Endodermal cell (in vitro differentiated cells): ENCODE measurements around the gene RRAGC. TPM values are rescaled to one million over a fixed set of nuclear protein-coding genes. Genes with fewer than 3 reads are reported as not detected.

Source experiments
- DNase-seq: peaks from one replicate; pipeline ENCODE4 v3.0.0-alpha.2; 2017
- H3K27ac ChIP-seq: 2 replicates; pipeline ENCODE4 v1.5.1; 2013; ENCODE audit warnings: mild to moderate bottlenecking, low read depth, low read length, moderate library complexity
- H3K27me3 ChIP-seq: 2 replicates; pipeline ENCODE4 v1.6.1; 2013; ENCODE audit warnings: mild to moderate bottlenecking, low read length, moderate library complexity; ENCODE audit not compliant: insufficient read depth, control insufficient read depth, poor library complexity, severe bottlenecking
- H3K36me3 ChIP-seq: 2 replicates; pipeline ENCODE4 v1.7.0; 2013; ENCODE audit warnings: mild to moderate bottlenecking, low read length, moderate library complexity; ENCODE audit not compliant: control insufficient read depth, insufficient read depth
- H3K4me1 ChIP-seq: one replicate; pipeline ENCODE4 v1.7.0; 2013; ENCODE audit warnings: low read length; ENCODE audit not compliant: control insufficient read depth, insufficient read depth
- H3K4me3 ChIP-seq: 2 replicates; pipeline ENCODE4 v1.5.1; 2013; ENCODE audit warnings: mild to moderate bottlenecking, low read length, moderate library complexity
- H3K9ac ChIP-seq: 2 replicates; pipeline ENCODE4 v1.6.1; 2013; ENCODE audit warnings: mild to moderate bottlenecking, low read length, moderate library complexity; ENCODE audit not compliant: poor library complexity, severe bottlenecking; ENCODE audit errors: extremely low read depth
- H3K9me3 ChIP-seq: 2 replicates; pipeline ENCODE4 v1.6.1; 2013; ENCODE audit warnings: mild to moderate bottlenecking, low read length, moderate library complexity; ENCODE audit not compliant: control insufficient read depth
- H3K27ac Mint-ChIP-seq: 2 replicates; pipeline ENCODE4 v1.8.0; 2020; ENCODE audit warnings: mixed read lengths
- H3K27me3 Mint-ChIP-seq: 2 replicates; pipeline ENCODE4 v1.8.0; 2021; ENCODE audit warnings: mild to moderate bottlenecking, mixed read lengths; ENCODE audit not compliant: insufficient read depth
- H3K36me3 Mint-ChIP-seq: 2 replicates; pipeline ENCODE4 v1.8.0; 2020; ENCODE audit warnings: low read depth, mixed read lengths
- H3K4me1 Mint-ChIP-seq: 2 replicates; pipeline ENCODE4 v1.8.0; 2020; ENCODE audit warnings: mixed read lengths
- H3K4me3 Mint-ChIP-seq: 2 replicates; pipeline ENCODE4 v1.8.0; 2020; ENCODE audit warnings: mild to moderate bottlenecking, moderate library complexity, mixed read lengths
- H3K9me3 Mint-ChIP-seq: 2 replicates; pipeline ENCODE4 v1.8.0; 2020; ENCODE audit warnings: mild to moderate bottlenecking, mixed read lengths
- WGBS, 2 experiments: methylation state at CpG; one replicate each; pipeline versions ENCODE4 v1.1.5 to v1.1.7; 2013; ENCODE audit warnings: missing lambda C conversion rate in 2 of 2, mixed read lengths in 1 of 2; ENCODE audit not compliant: insufficient coverage in 1 of 2, insufficient read length in 1 of 2; 5-methylcytosine and 5-hydroxymethylcytosine counted together
- total RNA-seq, 2 donors: library from RNA; stranded (reverse); fragmentation: NEBNext Ultra II Directional in 1 of 2; extraction: Animal tissue kit (Norgen Biotek cat#: 25700) in 1 of 2; gene quantifications; 2 replicates in 1 of 2; 3 replicates in 1 of 2; pipeline ENCODE4 v1.2.1, GENCODE V29; 2021
- TF ChIP-seq, protein P1 (sequence below): fragments of 200-600 bp; sonication (generic); conservative IDR thresholded peaks from 2 replicates; pipeline ENCODE4 v1.5.0; 2021; ENCODE audit warnings: antibody characterized with exemption, mild to moderate bottlenecking

Gene RRAGC
- total RNA-seq, 2 donors from 2014 or later: 23.0 to 33.2 TPM

DNA sequence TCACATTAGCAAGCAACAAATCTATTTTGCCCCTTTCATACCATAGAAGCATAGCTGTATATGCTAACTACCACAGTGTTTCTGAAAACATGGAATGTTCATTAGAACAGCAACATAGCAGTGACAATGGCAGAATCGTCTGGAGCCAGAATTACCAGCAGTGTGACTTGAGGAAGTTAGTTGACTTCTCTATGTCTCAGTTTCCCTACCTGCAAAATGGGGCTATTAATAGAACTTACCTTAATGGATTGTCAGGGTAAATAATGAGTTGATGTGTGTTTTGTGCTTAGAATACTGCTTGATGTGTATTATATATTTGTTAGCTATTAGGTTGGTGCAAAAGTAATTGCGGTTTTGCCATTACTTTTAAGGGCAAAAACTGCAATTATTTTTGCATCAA, 36.6 kb upstream of the RRAGC start:
- TF ChIP-seq, protein P1, sequence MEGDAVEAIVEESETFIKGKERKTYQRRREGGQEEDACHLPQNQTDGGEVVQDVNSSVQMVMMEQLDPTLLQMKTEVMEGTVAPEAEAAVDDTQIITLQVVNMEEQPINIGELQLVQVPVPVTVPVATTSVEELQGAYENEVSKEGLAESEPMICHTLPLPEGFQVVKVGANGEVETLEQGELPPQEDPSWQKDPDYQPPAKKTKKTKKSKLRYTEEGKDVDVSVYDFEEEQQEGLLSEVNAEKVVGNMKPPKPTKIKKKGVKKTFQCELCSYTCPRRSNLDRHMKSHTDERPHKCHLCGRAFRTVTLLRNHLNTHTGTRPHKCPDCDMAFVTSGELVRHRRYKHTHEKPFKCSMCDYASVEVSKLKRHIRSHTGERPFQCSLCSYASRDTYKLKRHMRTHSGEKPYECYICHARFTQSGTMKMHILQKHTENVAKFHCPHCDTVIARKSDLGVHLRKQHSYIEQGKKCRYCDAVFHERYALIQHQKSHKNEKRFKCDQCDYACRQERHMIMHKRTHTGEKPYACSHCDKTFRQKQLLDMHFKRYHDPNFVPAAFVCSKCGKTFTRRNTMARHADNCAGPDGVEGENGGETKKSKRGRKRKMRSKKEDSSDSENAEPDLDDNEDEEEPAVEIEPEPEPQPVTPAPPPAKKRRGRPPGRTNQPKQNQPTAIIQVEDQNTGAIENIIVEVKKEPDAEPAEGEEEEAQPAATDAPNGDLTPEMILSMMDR: no peak

DNA sequence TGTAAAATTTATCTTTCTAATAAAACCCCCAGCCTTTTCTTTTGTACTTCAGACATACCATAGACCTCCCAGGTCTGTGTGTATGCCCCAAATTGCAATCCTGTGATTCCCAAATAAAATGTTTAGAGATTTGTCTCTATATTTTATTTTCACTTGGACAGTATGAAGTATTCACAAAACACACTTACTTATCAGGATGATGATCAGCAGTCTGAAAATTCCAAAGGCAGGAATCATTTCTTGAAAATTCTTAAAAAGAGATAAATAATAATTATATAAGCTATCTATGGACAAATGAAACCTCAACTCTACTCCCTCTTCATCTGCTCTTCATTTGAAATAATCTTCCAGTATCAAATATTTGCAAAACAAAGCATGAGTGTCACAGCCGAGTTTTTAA, 33.4 kb upstream of the RRAGC start:
- no CpG with 5 or more reads among the region's 1 CpG for WGBS, 2 experiments
- TF ChIP-seq, protein P1: no peak
- no peak overlapping the region for H3K9ac ChIP-seq

More for the DNA sequence above, 36.6 kb upstream of the RRAGC start:
- Mint-ChIP-seq H3K36me3 (no peaks in the 10 kb centered on the region), H3K4me1 (peaks cover 11% of the 10 kb centered on the region), H3K9me3 (no peaks in the 10 kb centered on the region), H3K4me3 (no peak overlapping the region), H3K27ac (no peak overlapping the region), H3K27me3 (no peaks in the 10 kb centered on the region)
- Histone ChIP-seq H3K4me3 (no peak overlapping the region), H3K4me1 (peaks cover 3% of the 10 kb centered on the region), H3K9me3 (no peaks in the 10 kb centered on the region), H3K36me3 (no peaks in the 10 kb centered on the region), H3K27ac (no peak overlapping the region), H3K27me3 (no peaks in the 10 kb centered on the region), H3K9ac (no peak overlapping the region)
- DNase-seq: no peak
- 83 to 100% methylated on average over 1 to 2 of the region's 2 CpGs for WGBS, 2 experiments

DNA sequence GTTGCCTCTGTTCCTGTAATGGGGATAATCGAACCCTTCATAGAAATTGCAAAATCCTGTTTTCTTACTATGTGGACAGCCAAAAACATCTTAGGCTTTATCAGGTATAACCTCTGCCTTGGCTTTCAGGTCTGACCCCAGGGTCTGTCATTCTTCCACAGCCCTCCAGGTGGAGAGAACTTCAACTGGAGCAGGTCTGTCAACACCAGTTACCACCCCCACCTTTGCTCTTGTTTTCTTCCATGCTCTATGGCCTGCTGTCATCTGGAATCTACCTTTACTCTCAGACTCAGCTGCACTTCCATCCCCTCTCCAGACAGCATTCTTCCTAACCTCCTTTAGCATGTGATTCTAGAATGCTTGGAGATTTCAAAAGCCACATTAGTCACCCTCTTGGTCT, 32.2 kb upstream of the RRAGC start:
- H3K9ac ChIP-seq: no peak overlapping the region
- no peaks in the 10 kb centered on the region for H3K36me3 ChIP-seq
- Mint-ChIP-seq H3K4me3 (no peak overlapping the region), H3K9me3 (no peaks in the 10 kb centered on the region), H3K27me3 (no peaks in the 10 kb centered on the region), H3K27ac (no peak overlapping the region), H3K36me3 (no peaks in the 10 kb centered on the region), H3K4me1 (peaks cover 4% of the 10 kb centered on the region)
- peak; percentile 76 for DNase-seq
- H3K4me3 ChIP-seq: no peak overlapping the region
- H3K27ac ChIP-seq: no peak overlapping the region
- H3K9me3 ChIP-seq: no peaks in the 10 kb centered on the region
- WGBS, 2 experiments: 73 to 100% methylated on average over 1 of the region's 1 CpG
- TF ChIP-seq, protein P1: peak; percentile 75
- H3K27me3 ChIP-seq: no peaks in the 10 kb centered on the region
- peaks cover 3% of the 10 kb centered on the region for H3K4me1 ChIP-seq

More for the DNA sequence above, 33.4 kb upstream of the RRAGC start:
- no peaks in the 10 kb centered on the region for H3K27me3 ChIP-seq
- no peaks in the 10 kb centered on the region for H3K9me3 ChIP-seq
- Mint-ChIP-seq H3K27me3 (no peaks in the 10 kb centered on the region), H3K27ac (no peak overlapping the region), H3K36me3 (no peaks in the 10 kb centered on the region), H3K4me1 (peaks cover 4% of the 10 kb centered on the region), H3K9me3 (no peaks in the 10 kb centered on the region), H3K4me3 (no peak overlapping the region)
- DNase-seq: no peak
- no peak overlapping the region for H3K27ac ChIP-seq
- H3K4me3 ChIP-seq: no peak overlapping the region
- peaks cover 3% of the 10 kb centered on the region for H3K4me1 ChIP-seq
- no peaks in the 10 kb centered on the region for H3K36me3 ChIP-seq
